GM13977 (cell line): ENCODE measurements around the gene BLVRB.

Source experiments
- DNase-seq: peaks from one replicate; pipeline ENCODE4 v3.0.0; 2012; ENCODE audit warnings: low spot score
- CTCF ChIP-seq: IDR thresholded peaks from 2 replicates; pipeline ENCODE4 v1.5.1; 2012; ENCODE audit warnings: mild to moderate bottlenecking, control low read depth; ENCODE audit not compliant: insufficient read depth; ENCODE audit errors: extremely low read depth, missing control alignments
- in situ Hi-C: fragments of 300-500 bp; cut with MboI; formaldehyde crosslinking; loops from one replicate; pipeline ENCODE4 v1.12.0; 2022; ENCODE audit warnings: low sequenced_read_pairs, low pct_unique_long_range_greater_than_20kb, mixed read lengths, inconsistent platforms; ENCODE audit not compliant: unreplicated experiment

BLVRB gene

GRCh38 chr19:40407714-40408597, 57.6 kb downstream of the BLVRB start:
- in situ Hi-C loops = no loop called here
- DNase-seq = no peak
- TF ChIP-seq CTCF = no peak

GRCh38 chr19:40403262-40403984, 62.1 kb downstream of the BLVRB start:
- in situ Hi-C loops = no loop called here
- peak; percentile 98 for DNase-seq
- TF ChIP-seq CTCF = no peak

GRCh38 chr19:40400559-40400958, 65.0 kb downstream of the BLVRB start:
- TF ChIP-seq CTCF = no peak
- in situ Hi-C loops = no loop called here
- DNase-seq = no peak

GRCh38 chr19:40398417-40399131, 67.0 kb downstream of the BLVRB start:
- no peak for DNase-seq
- TF ChIP-seq CTCF = no peak
- in situ Hi-C loops = no loop called here
